ENCODE measurements around the gene KIF24.

- TF ChIP-seq CTCF (IDR thresholded peaks at IDR 0.05 in 2 of 3, conservative IDR thresholded peaks at IDR 0.05 in 1 of 3; ENCODE audit: borderline replicate concordance in 1 of 3, insufficient read depth in 1 of 3, low read depth in 2 of 3, low read length in 2 of 3) (no peak), POLR2A (IDR thresholded peaks at IDR 0.05; ENCODE audit: borderline replicate concordance, extremely low read depth, insufficient read depth, insufficient read length) (no peak), MAX (IDR thresholded peaks at IDR 0.05) (no peak)
Measured at GRCh38 chr9:34370335-34370969, 41.4 kb upstream of the KIF24 start.

Measured in HCT116 (cell line).